Measurements from ENCODE around the gene SRD5A2.

GRCh38 chr2:31522786-31523185, 58.0 kb downstream of the SRD5A2 start:
- TF ChIP-seq CTCF (IDR thresholded peaks at IDR 0.05) (no peak), POLR2A (IDR thresholded peaks at IDR 0.05) (no peak)

Data from tibial nerve (tissue), 3 donors.